DND-41 (cell line): ENCODE results near the gene CCDC157.

Experiments used
- EZH2 ChIP-seq: IDR thresholded peaks from 3 replicates; pipeline ENCODE4 v1.6.1; 2012; ENCODE audit warnings: borderline replicate concordance, low read depth, mild to moderate bottlenecking, moderate library complexity, low read length, inconsistent platforms; ENCODE audit not compliant: severe bottlenecking
- TF ChIP-seq, protein P1 (sequence below): IDR thresholded peaks from 2 replicates; pipeline ENCODE4 v1.5.1; 2012; ENCODE audit warnings: borderline replicate concordance, low read length, moderate library complexity, mild to moderate bottlenecking; ENCODE audit not compliant: poor library complexity, severe bottlenecking; ENCODE audit errors: extremely low read depth

DNA sequence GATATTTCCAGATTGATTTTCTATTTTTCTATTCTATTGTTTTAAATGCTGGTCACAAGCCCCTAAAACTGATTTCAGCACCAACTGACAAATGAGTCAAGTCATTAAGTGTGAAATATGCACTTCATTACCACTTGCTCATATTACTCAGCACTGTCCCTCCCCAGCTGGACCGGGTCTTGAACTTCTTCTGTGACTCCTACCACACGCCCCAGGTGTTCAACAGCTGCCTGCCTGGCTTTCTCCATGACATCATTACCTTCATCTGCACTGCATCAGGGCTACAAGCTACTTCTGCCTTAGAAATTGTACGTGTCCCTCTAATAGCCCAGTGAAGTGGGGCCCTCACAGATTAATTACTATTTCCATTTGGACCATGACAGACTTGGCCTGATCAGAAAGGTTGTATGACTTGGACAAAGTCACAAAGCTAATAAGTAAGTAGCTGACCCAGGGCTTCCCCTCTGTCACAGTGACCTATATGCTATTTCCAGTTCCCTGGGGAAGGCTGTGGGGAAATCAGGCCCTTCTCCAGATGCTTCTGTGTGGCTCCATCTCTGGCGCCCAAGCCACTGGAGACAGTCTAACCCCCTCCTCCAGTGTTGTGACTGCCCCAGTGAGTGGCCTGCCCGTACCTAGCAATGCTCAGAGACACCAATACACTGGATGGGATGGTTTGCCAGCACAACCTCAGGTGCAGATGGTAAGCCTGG, 48.1 kb upstream of the CCDC157 start:
- TF ChIP-seq, protein P1, sequence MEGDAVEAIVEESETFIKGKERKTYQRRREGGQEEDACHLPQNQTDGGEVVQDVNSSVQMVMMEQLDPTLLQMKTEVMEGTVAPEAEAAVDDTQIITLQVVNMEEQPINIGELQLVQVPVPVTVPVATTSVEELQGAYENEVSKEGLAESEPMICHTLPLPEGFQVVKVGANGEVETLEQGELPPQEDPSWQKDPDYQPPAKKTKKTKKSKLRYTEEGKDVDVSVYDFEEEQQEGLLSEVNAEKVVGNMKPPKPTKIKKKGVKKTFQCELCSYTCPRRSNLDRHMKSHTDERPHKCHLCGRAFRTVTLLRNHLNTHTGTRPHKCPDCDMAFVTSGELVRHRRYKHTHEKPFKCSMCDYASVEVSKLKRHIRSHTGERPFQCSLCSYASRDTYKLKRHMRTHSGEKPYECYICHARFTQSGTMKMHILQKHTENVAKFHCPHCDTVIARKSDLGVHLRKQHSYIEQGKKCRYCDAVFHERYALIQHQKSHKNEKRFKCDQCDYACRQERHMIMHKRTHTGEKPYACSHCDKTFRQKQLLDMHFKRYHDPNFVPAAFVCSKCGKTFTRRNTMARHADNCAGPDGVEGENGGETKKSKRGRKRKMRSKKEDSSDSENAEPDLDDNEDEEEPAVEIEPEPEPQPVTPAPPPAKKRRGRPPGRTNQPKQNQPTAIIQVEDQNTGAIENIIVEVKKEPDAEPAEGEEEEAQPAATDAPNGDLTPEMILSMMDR: no peak
- no peak for TF ChIP-seq EZH2
